ENCODE data around the gene TAS2R60. TPM values are rescaled to one million over a fixed set of nuclear protein-coding genes. Genes with fewer than 3 reads are reported as not detected.

Gene TAS2R60
- total and polyA plus RNA-seq, 4 donors = 0.50 TPM; not detected in 3

- Histone ChIP-seq H3K9me3 (ENCODE audit: control insufficient read depth in 4 of 4, low read length in 3 of 4) (no peaks in the 10 kb centered on the region), H3K9ac (ENCODE audit: low read depth in 1 of 2, low read length in 2 of 2) (no peak overlapping the region), H3K27me3 (ENCODE audit: control insufficient read depth in 4 of 4, insufficient read depth in 4 of 4, low read length in 3 of 4) (no peaks in the 10 kb centered on the region), H3K4me3 (ENCODE audit: low read depth in 1 of 3, low read length in 3 of 3) (no peak overlapping the region), H3K4me1 (ENCODE audit: control insufficient read depth in 4 of 4, insufficient read depth in 4 of 4, low read length in 3 of 4) (peaks cover 36 to 69% (median 66%) of the 10 kb centered on the region in 4 donors), H3K36me3 (ENCODE audit: control insufficient read depth in 4 of 4, insufficient read depth in 3 of 4, low read depth in 1 of 4, low read length in 3 of 4) (peaks cover 0 to 25% (median 6%) of the 10 kb centered on the region in 4 donors), H3K27ac (ENCODE audit: low read depth in 1 of 2, low read length in 2 of 2) (peak overlapping the region in 1 of 2 donors; percentile 47)
- no peak for DNase-seq (ENCODE audit: low spot score)
- WGBS = 65% methylated on average over 28 of the region's 28 CpGs
- TF ChIP-seq NR2F2 (IDR thresholded peaks at IDR 0.05) = no peak
- TF ChIP-seq SP1 (IDR thresholded peaks at IDR 0.05) = peak; percentile 30
- no peak for TF ChIP-seq FOXA2 (IDR thresholded peaks at IDR 0.05)
- TF ChIP-seq JUND (IDR thresholded peaks at IDR 0.05) = no peak
- TF ChIP-seq HNF4A (conservative IDR thresholded peaks at IDR 0.05) = peak; percentile 59 to 74
- peak; percentile 65 to 83 for TF ChIP-seq RXRA (IDR thresholded peaks at IDR 0.05)
- TF ChIP-seq FOXA1 (IDR thresholded peaks at IDR 0.05) = no peak
Observed at GRCh38 chr7:143396625-143397556, 46.4 kb upstream of the TAS2R60 start.

- H3K9me3 ChIP-seq (ENCODE audit: control insufficient read depth in 4 of 4, low read length in 3 of 4) = no peaks in the 10 kb centered on the region
- H3K27ac ChIP-seq (ENCODE audit: low read depth in 1 of 2, low read length in 2 of 2) = no peak overlapping the region
- H3K36me3 ChIP-seq (ENCODE audit: control insufficient read depth in 4 of 4, insufficient read depth in 3 of 4, low read depth in 1 of 4, low read length in 3 of 4) = peaks cover 0 to 25% (median 6%) of the 10 kb centered on the region in 4 donors
- no peak for TF ChIP-seq YY1 (IDR thresholded peaks at IDR 0.05)
- no peak for TF ChIP-seq GABPA (IDR thresholded peaks at IDR 0.05 in 1 of 2, conservative IDR thresholded peaks at IDR 0.05 in 1 of 2)
- TF ChIP-seq JUND (IDR thresholded peaks at IDR 0.05) = no peak
- TF ChIP-seq HNF4G (IDR thresholded peaks at IDR 0.05) = no peak
- TF ChIP-seq HNF4A (conservative IDR thresholded peaks at IDR 0.05) = no peak
- no peak for TF ChIP-seq RXRA (IDR thresholded peaks at IDR 0.05)
- TF ChIP-seq FOXA1 (IDR thresholded peaks at IDR 0.05) = no peak
- TF ChIP-seq ZBTB33 (IDR thresholded peaks at IDR 0.05) = no peak
- TF ChIP-seq FOXA2 (IDR thresholded peaks at IDR 0.05) = no peak
- no peak for TF ChIP-seq EGR1 (IDR thresholded peaks at IDR 0.05; ENCODE audit: low read depth in 2 of 2)
- TF ChIP-seq MAX (IDR thresholded peaks at IDR 0.05) = no peak
- no peak for TF ChIP-seq RAD21 (IDR thresholded peaks at IDR 0.05)
- no peak for TF ChIP-seq REST (IDR thresholded peaks at IDR 0.05)
- TF ChIP-seq CTCF (IDR thresholded peaks at IDR 0.05; ENCODE audit: low read depth, low read length, missing input control) = no peak
- TF ChIP-seq ATF3 (IDR thresholded peaks at IDR 0.05) = no peak
- no peak for TF ChIP-seq TAF1 (conservative IDR thresholded peaks at IDR 0.05)
- TF ChIP-seq NR2F2 (IDR thresholded peaks at IDR 0.05) = no peak
- no peak for TF ChIP-seq SP1 (IDR thresholded peaks at IDR 0.05)
- no peak overlapping the region for H3K4me3 ChIP-seq (ENCODE audit: low read depth in 1 of 3, low read length in 3 of 3)
- H3K4me1 ChIP-seq (ENCODE audit: control insufficient read depth in 4 of 4, insufficient read depth in 4 of 4, low read length in 3 of 4) = peaks cover 29 to 70% (median 66%) of the 10 kb centered on the region in 4 donors
- H3K9ac ChIP-seq (ENCODE audit: low read depth in 1 of 2, low read length in 2 of 2) = no peak overlapping the region
- 91% methylated on average over 16 of the region's 16 CpGs for WGBS
- H3K27me3 ChIP-seq (ENCODE audit: control insufficient read depth in 4 of 4, insufficient read depth in 4 of 4, low read length in 3 of 4) = no peaks in the 10 kb centered on the region
- no peak for DNase-seq (ENCODE audit: low spot score)
Observed at GRCh38 chr7:143397710-143398530, 45.3 kb upstream of the TAS2R60 start.

Data from liver (tissue), 9 donors.